Right cardiac atrium (tissue), 5 donors: ENCODE results near the gene HES3. TPM values are rescaled to one million over a fixed set of nuclear protein-coding genes. Genes with fewer than 3 reads are reported as not detected.

Source experiments
- ATAC-seq, 2 donors: fragments of 200-7000 bp; cut with Tn5 transposase; one replicate each; pipeline versions ENCODE4 v1.8.0 to v1.9.1; 2020; ENCODE audit warnings: moderate library complexity in 2 of 2, mild to moderate bottlenecking in 1 of 2
- DNase-seq, 3 donors: peaks; one replicate each; pipeline ENCODE4 v3.0.0-alpha.2; 2020
- H3K27ac ChIP-seq: one replicate; pipeline ENCODE4 v1.5.1; 2013; ENCODE audit warnings: mild to moderate bottlenecking, low read length, control low read depth, moderate library complexity
- H3K27me3 ChIP-seq: one replicate; pipeline ENCODE4 v1.6.1; 2013; ENCODE audit not compliant: control insufficient read depth, insufficient read depth
- H3K4me1 ChIP-seq: one replicate; pipeline ENCODE4 v1.6.1; 2013; ENCODE audit warnings: low read length; ENCODE audit not compliant: control insufficient read depth, insufficient read depth
- H3K4me3 ChIP-seq: one replicate; pipeline ENCODE4 v1.5.1; 2013; ENCODE audit warnings: low read length, control low read depth
- H3K9me3 ChIP-seq: one replicate; pipeline ENCODE4 v1.6.1; 2013; ENCODE audit warnings: low read length; ENCODE audit not compliant: control insufficient read depth
- WGBS: extraction: QIAGEN DNeasy Blood & Tissue Kit; methylation state at CpG from one replicate; pipeline ENCODE4 v1.1.7; 2013; 5-methylcytosine and 5-hydroxymethylcytosine counted together
- intact Hi-C, 4 donors: fragments of 100-400 bp; cut with DNase I; formaldehyde crosslinking; loops; one replicate each; pipeline versions ENCODE4 v1.11.0 to v1.14.0; 2022 to 2023
- polyA plus RNA-seq: library from polyadenylated mRNA; stranded (reverse); fragments of 200-250 nt; gene quantifications from one replicate; pipeline ENCODE4 v1.2.3, GENCODE V29; 2013
- total RNA-seq, 4 donors: library from RNA; stranded (reverse); fragmentation: NEBNext Ultra II Directional; extraction: Animal tissue kit (Norgen Biotek cat#: 25700); gene quantifications; one replicate each; pipeline ENCODE4 v1.2.1, GENCODE V29; 2021
- donor health status: healthy with polysubstance abuse.
- donor health status: DM: no; HTN: yes; CAD: no.
- donor health status: DM: no; HTN: no; CAD: no.
- donor health status: DM: no; HTN: yes; CAD: no; lungs with severe emphysema.
- donor health status: DM: yes; HTN: yes; CAD: no.

Gene HES3
- total and polyA plus RNA-seq, 5 donors = not detected

DNA sequence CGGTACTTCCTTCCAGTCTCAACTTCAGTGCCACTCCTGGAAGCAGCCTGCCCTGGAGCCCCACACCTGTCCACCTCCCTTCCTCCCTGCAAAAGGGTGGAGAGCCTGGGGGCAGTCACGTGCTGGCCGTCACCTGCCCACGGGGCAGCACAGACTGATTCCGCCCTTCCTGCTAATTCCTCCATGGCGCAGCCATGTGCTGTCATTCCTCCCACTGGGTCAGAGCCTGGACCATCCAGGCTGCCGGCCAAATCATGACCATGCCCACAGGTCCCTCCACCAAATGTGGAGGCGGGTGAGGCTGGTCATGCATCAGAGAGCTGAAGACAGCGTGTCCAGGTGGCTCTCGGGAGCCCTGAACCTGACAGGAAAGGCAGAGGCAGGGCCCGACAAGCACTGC is 41.4 kb downstream of the HES3 start:
- intact Hi-C loops = no loop called here
- DNase-seq = no peak
- Histone ChIP-seq H3K27ac (no peak overlapping the region), H3K4me1 (no peaks in the 10 kb centered on the region), H3K4me3 (no peak overlapping the region), H3K27me3 (no peaks in the 10 kb centered on the region), H3K9me3 (no peaks in the 10 kb centered on the region)
- WGBS = 94% methylated on average over 11 of the region's 11 CpGs
- no peak for ATAC-seq

DNA sequence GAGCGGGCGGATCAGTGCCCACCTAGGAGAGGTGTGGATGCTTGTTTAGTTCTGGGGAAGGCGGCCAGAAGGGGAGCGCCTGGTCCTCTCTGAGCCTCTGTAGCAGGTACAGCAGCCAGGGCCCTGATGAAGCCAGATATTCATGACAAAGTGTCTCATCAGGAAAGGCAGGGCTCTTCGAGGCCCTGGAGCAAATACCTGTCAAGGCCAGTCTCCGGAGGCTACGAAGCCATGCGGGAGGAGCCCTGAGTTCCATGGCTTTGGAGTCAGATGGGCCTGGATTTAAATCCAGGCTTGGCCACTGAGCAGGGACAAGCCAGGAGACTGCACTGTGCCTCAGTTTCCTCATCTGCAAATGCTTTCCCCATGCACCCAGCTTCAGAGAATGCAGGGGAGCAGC is 42.3 kb downstream of the HES3 start:
- intact Hi-C loops = no loop called here
- 97% methylated on average over 8 of the region's 8 CpGs for WGBS
- Histone ChIP-seq H3K27ac (no peak overlapping the region), H3K4me3 (no peak overlapping the region), H3K27me3 (no peaks in the 10 kb centered on the region), H3K9me3 (no peaks in the 10 kb centered on the region), H3K4me1 (no peaks in the 10 kb centered on the region)
- ATAC-seq (no peak), DNase-seq (no peak)

DNA sequence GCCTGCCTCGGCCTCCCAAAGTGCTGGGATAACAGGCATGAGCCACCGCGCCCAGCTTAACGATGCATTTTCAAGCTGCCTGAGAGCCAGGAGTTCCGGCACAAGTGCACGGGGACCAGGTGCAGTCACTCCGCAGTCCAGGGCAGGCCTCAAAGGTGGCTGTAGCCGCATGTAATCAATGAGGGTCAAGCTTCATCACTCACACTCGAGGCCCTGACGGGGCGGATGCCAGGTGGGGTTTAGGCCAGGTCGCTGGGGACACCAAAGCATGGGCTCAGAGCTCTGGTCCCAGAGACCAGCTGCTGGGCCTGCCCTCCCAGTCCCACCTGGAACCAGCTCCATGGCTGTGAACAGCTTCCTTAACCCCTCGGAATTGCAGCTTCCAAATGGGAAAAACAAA is 43.0 kb downstream of the HES3 start:
- H3K4me1 ChIP-seq = no peaks in the 10 kb centered on the region
- 86% methylated on average over 13 of the region's 13 CpGs for WGBS
- no peak overlapping the region for H3K4me3 ChIP-seq
- no peak for ATAC-seq
- H3K9me3 ChIP-seq = no peaks in the 10 kb centered on the region
- DNase-seq = peak in 1 of 3 donors; percentile 33
- intact Hi-C loops = no loop called here
- no peak overlapping the region for H3K27ac ChIP-seq
- no peaks in the 10 kb centered on the region for H3K27me3 ChIP-seq

DNA sequence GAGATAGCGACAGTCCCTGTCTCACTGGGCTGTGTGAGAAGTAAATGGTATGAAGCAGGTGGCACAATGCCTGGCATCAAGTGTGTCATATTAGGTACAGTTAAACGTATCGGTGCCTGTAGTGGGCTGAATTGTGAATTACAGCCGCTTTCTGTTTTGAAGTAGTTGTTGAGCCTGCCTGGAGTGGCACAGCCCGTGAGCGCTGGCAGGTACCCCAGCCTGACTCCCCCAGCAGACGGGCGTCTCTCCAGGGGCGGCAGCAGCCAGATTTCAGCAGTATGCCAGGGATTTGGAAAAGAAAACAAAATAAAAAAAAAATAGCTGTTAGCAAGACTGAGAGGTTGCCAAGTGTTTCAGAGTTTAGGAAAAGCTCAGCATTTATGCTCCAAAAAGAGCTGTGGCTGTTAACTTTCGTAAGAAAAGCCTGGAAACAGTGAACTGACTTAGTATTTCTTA is 43.5 kb downstream of the HES3 start:
- intact Hi-C loops = no loop called here
- no peaks in the 10 kb centered on the region for H3K9me3 ChIP-seq
- H3K27me3 ChIP-seq = no peaks in the 10 kb centered on the region
- DNase-seq (peak; percentile 59 to 89 (median 88)), ATAC-seq (peak; percentile 32 to 60)
- no peak overlapping the region for H3K4me3 ChIP-seq
- WGBS = 64% methylated on average over 10 of the region's 10 CpGs
- H3K4me1 ChIP-seq = no peaks in the 10 kb centered on the region
- H3K27ac ChIP-seq = no peak overlapping the region

DNA sequence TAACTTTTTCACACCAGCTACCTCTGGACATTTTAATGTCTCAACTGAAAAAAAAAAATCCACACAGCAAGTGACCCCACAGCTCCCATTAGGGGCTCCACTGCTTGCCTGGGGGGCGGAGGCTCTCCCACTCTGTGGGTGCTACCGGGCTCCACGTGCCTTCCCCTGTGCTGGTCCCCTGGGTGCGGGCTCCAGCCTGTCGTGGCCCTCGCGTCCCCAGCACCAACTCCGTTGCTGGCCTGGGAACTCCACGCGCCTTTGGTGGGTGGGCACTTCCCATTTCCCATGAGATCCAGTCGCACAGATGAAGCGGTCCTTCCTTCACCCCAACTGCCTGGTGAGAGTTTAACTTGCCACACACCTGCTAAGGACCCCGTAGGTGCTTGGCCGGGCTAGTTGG is 44.0 kb downstream of the HES3 start:
- DNase-seq (peak in 1 of 3 donors; percentile 42), ATAC-seq (no peak)
- intact Hi-C loops = no loop called here
- no peak overlapping the region for H3K4me3 ChIP-seq
- H3K27me3 ChIP-seq = no peaks in the 10 kb centered on the region
- H3K9me3 ChIP-seq = no peaks in the 10 kb centered on the region
- 86% methylated on average over 14 of the region's 14 CpGs for WGBS
- no peaks in the 10 kb centered on the region for H3K4me1 ChIP-seq
- H3K27ac ChIP-seq = no peak overlapping the region

DNA sequence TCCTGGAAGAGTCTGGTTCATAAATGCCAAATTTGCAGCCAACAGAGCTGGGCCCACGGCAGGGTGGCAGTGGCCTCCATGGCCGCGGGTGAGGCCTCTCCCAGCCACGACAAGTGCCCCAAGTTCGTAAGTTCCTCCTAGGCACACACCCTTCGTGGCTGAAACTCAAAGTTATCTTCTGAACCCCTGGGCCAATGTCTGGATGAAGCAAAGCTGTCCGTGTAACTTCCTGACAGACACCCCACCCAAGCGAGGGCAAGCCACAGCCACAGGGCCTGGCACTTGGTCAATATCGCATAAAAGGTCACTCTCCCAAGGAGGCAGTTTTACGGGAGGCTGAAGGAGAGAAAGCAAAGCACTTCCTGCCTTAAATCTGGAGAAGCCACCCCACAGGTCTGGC is 44.7 kb downstream of the HES3 start:
- Histone ChIP-seq H3K4me3 (no peak overlapping the region), H3K27me3 (no peaks in the 10 kb centered on the region), H3K9me3 (no peaks in the 10 kb centered on the region), H3K27ac (no peak overlapping the region), H3K4me1 (no peaks in the 10 kb centered on the region)
- intact Hi-C loops = no loop called here
- 69% methylated on average over 10 of the region's 10 CpGs for WGBS
- ATAC-seq (peak in 1 of 2 donors; percentile 28), DNase-seq (peak in 1 of 3 donors; percentile 43)

DNA sequence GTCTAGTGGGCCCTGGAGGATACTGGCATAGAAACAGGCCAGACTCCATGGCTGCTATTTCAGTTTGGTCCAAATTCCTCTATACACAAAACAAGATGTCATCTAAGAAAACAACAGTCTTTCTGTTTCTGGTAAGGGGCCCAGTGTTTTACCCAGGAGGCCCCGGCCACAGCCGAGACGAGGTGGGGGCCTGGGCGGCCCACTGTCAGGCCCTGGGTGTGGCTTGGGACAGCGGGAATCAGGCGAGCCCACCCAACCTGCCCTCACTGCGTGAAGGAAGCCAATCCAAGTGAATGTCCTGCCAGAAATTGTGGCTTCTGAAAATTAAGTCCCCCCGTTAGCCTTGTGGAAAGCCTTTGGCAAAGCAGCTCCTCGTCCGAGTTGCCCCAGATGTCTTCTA is 48.1 kb downstream of the HES3 start:
- intact Hi-C loops = no loop called here
- 67% methylated on average over 10 of the region's 10 CpGs for WGBS

DNA sequence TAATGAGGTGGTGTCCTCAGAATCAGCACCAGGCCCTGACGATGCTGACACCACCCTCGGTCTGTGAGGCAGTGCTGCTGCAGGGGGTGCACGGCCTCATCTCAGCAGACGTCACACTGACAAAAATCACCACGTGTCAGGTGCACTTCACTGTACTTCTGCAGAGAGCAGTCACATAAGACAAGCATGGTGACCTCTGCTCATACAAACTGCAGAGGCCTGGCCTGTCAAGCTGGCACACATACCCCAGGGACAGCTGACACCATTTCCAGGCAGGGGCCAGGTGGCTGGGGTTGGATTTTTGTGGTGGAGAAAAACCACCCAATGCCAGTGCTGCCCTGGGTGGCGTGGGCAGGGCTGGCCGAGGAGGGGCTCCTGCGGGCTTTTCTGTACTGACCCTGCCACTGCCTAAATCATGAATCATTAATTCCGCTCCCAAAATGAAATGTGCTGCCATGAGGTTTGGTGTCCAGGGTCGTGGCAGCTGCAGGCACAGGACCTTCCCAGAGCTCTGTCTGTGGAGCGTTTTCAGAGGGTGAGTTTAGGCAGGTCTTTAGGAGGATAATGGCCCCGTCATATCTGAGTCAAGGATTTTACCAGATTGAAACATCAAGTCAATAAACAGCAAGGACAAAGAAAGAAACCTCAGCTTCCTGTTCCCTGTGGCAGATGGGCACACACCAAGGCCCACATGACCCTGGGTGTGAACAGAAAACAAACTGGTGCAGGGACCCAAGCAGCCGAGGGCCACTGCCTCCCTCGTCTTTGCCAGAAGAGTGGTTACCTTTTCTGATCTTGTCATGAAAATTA is 50.3 kb downstream of the HES3 start:
- intact Hi-C loops = no loop called here
- WGBS = 91% methylated on average over 14 of the region's 14 CpGs
- H3K27ac ChIP-seq = no peak overlapping the region
- no peak for DNase-seq
- H3K4me1 ChIP-seq = no peaks in the 10 kb centered on the region
- H3K27me3 ChIP-seq = no peaks in the 10 kb centered on the region
- H3K9me3 ChIP-seq = no peaks in the 10 kb centered on the region
- no peak for ATAC-seq
- H3K4me3 ChIP-seq = no peak overlapping the region

More for the DNA sequence above, 48.1 kb downstream of the HES3 start:
- ATAC-seq (peak in 1 of 2 donors; percentile 20), DNase-seq (peak in 2 of 3 donors; percentile 61 to 79)
- H3K9me3 ChIP-seq = no peaks in the 10 kb centered on the region
- no peak overlapping the region for H3K27ac ChIP-seq
- H3K4me1 ChIP-seq = no peaks in the 10 kb centered on the region
- H3K4me3 ChIP-seq = no peak overlapping the region
- no peaks in the 10 kb centered on the region for H3K27me3 ChIP-seq

DNA sequence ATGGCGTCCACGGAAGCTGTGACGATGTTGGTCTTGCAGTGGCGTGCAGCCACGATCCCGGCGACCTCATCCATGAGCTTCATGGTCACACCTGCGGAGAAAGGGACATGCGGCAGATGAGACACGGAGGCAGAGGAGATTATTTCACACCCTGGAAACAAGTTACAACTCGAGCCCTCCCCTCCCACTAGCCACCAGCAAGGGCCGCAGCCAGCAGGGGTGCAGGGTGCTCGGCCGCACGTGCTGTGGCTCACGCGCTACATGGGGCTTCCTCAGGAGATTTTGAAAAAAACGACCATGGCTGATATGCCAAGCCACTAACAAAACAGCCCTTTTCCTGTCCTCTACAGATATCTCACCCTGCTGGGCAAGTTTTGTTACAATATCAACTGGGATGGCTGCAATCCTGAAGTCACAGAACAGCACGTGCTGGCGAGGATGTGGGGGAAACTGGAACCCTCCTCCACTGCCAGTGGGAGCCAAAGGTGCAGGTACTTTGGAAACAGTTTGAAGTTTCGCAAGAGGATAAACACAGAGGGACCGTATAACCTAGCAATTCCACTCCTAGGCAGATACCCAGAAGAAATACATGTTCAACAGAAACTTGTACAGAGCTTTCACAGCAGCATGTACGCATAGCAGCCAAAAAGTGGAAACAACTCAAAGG is 51.0 kb downstream of the HES3 start:
- intact Hi-C loops = no loop called here
- ATAC-seq (no peak), DNase-seq (peak in 1 of 3 donors; percentile 7)
- H3K4me3 ChIP-seq = no peak overlapping the region
- no peaks in the 10 kb centered on the region for H3K27me3 ChIP-seq
- H3K27ac ChIP-seq = no peak overlapping the region
- no peaks in the 10 kb centered on the region for H3K9me3 ChIP-seq
- no peaks in the 10 kb centered on the region for H3K4me1 ChIP-seq
- WGBS = 89% methylated on average over 23 of the region's 23 CpGs
